MM.1S (cell line): ENCODE data around the gene ACAA2.

Source experiments
- CTCF ChIP-seq: fragments of 300-600 bp; sonication (generic); IDR thresholded peaks from 2 replicates; pipeline ENCODE4 v1.5.1; 2016; ENCODE audit warnings: antibody characterized with exemption, low read length, mixed read lengths
- EZH2 ChIP-seq: fragments of 300-600 bp; sonication (generic); optimal IDR thresholded peaks from 2 replicates; pipeline ENCODE3; 2017; ENCODE audit warnings: low read depth, mild to moderate bottlenecking, antibody characterized with exemption, low read length, mixed read lengths
- EZH2phosphoT487 ChIP-seq: fragments of 300-600 bp; sonication (generic); IDR thresholded peaks from 2 replicates; pipeline ENCODE4 v1.6.1; 2018; ENCODE audit warnings: antibody characterized with exemption, low read length

DNA sequence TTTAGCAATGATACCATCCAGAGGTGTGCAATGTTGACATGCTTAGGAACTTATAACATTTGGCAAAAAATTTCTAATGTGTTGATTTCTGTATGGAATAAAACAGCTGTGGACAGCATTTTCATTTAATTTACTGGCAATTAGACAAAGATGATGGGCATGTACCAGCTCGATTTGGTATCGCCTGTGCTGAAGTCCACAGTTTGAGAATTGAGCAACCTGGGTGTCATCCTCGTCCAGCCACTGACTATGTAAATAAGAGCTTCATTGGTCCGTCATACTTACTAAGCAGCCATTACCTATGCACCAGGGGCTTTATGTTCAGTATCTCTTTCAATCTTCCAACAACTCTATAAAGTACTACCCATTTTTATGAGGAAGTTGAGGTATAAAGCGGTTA is 24.6 kb upstream of the ACAA2 start:
- no peak for TF ChIP-seq CTCF
- TF ChIP-seq EZH2: no peak
- no peak for TF ChIP-seq EZH2phosphoT487
